IPS-18a (cell line): Measurements from ENCODE around the gene ZBTB7C.

Experiments used
- H3K27ac ChIP-seq: one replicate; pipeline ENCODE4 v1.5.1; 2013; ENCODE audit warnings: low read length
- H3K27me3 ChIP-seq: one replicate; pipeline ENCODE4 v1.6.1; 2013; ENCODE audit warnings: mild to moderate bottlenecking, low read length; ENCODE audit not compliant: control insufficient read depth, insufficient read depth
- H3K36me3 ChIP-seq: one replicate; pipeline ENCODE4 v1.6.1; 2013; ENCODE audit warnings: low read depth, low read length; ENCODE audit not compliant: control insufficient read depth
- H3K4me1 ChIP-seq: one replicate; pipeline ENCODE4 v1.6.1; 2013; ENCODE audit warnings: low read depth, low read length; ENCODE audit not compliant: control insufficient read depth
- H3K4me3 ChIP-seq: one replicate; pipeline ENCODE4 v1.5.1; 2013; ENCODE audit warnings: low read length
- H3K9ac ChIP-seq: one replicate; pipeline ENCODE4 v1.6.1; 2013; ENCODE audit warnings: mild to moderate bottlenecking, low read length, moderate library complexity
- H3K9me3 ChIP-seq: one replicate; pipeline ENCODE4 v1.6.1; 2013; ENCODE audit warnings: low read depth, low read length; ENCODE audit not compliant: control insufficient read depth

The ZBTB7C gene

DNA sequence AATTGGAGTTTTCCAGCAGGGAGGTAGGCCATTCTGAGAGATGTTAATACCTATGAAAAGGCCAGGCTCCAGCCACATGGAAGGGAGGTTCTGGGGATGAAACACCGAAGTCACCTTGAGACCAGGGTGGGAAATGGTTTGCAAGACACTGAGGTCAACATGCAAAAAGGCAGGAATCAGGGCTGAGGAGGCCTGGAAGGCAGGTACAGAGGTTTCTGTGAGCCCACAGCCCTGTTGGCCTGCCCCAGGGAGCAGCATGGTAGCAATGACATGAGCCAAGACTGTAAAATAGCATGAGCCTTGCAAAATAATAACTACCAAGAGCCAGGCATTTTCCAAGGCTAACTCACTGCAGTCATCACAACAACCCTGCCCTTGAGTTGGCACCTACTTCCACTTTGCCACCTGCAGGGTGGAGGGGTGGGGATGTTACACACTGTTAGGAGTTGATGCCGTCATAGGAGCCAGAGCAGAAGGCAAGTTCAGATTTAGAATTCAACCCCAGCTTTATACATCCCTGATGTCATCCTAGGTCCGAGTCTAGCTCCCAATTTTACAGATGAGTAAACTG, 61.3 kb downstream of the ZBTB7C start:
- Histone ChIP-seq H3K36me3 (no peaks in the 10 kb centered on the region), H3K9ac (no peak overlapping the region), H3K4me3 (no peak overlapping the region), H3K27me3 (no peaks in the 10 kb centered on the region), H3K9me3 (no peaks in the 10 kb centered on the region), H3K27ac (no peak overlapping the region), H3K4me1 (no peaks in the 10 kb centered on the region)

DNA sequence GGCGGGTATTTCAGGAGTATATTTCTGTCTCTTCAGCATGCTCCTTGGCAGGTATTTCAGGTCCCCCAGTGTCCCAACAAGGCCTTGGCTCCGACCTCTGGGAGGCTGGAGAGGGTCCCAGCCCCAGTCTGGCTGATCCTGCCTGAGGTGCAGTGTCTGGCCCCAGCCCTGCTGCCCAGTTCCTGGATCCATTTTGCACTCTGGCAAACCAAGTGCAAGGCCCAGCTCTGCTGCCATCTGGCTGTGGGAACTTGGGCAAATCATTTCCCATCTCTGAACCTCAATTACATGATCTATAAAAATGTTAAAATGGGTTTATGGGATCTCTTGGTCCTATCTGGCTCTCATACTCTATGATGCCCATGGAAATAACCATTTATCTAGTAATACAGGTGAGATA, 63.6 kb downstream of the ZBTB7C start:
- no peaks in the 10 kb centered on the region for H3K27me3 ChIP-seq
- no peaks in the 10 kb centered on the region for H3K9me3 ChIP-seq
- H3K4me1 ChIP-seq, result no peaks in the 10 kb centered on the region
- no peak overlapping the region for H3K4me3 ChIP-seq
- H3K27ac ChIP-seq, result no peak overlapping the region
- no peaks in the 10 kb centered on the region for H3K36me3 ChIP-seq
- H3K9ac ChIP-seq, result no peak overlapping the region

DNA sequence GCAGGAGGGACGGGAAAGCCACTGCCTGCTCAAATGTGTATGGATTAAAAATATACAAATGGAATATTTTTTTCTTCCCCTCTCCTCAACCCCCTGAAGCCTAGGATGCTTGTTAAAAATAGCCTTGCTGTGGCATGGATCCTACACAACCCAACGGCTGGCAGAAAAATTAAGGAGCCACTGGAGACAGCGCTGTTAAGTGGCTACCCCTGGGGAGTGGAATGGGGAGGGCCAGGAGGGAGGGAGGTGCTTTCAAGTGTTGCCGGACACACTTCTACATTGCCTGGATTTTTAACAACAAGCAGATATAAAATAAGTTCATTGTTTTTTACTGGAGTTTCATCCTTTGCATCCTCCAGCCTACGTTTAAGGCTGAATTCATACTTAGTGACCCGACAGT, 66.6 kb downstream of the ZBTB7C start:
- no peaks in the 10 kb centered on the region for H3K36me3 ChIP-seq
- H3K4me1 ChIP-seq, result no peaks in the 10 kb centered on the region
- no peak overlapping the region for H3K9ac ChIP-seq
- no peaks in the 10 kb centered on the region for H3K9me3 ChIP-seq
- no peak overlapping the region for H3K4me3 ChIP-seq
- H3K27me3 ChIP-seq, result no peaks in the 10 kb centered on the region
- H3K27ac ChIP-seq, result no peak overlapping the region

DNA sequence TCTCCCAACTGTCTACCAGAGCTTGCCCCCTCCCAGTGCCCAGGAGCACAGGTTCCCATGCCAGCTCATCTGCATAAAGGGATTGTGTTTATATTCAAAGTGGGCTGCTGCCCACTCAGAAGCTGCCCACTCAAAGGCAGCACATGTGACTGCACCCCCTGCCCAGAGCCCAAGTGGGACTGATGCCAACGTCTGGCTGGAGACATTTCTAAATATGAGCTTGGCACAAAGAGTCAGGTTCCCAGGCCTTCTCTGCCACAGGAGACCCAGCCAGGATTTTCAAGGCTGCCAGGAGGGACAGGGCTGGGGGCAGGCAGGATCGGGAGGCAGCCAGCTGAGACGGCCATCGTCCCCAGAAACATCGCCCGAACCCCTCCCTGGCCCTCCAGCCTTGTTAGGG, 67.1 kb downstream of the ZBTB7C start:
- Histone ChIP-seq H3K9ac (no peak overlapping the region), H3K4me1 (no peaks in the 10 kb centered on the region), H3K4me3 (no peak overlapping the region), H3K27me3 (no peaks in the 10 kb centered on the region), H3K27ac (no peak overlapping the region), H3K36me3 (no peaks in the 10 kb centered on the region), H3K9me3 (no peaks in the 10 kb centered on the region)

DNA sequence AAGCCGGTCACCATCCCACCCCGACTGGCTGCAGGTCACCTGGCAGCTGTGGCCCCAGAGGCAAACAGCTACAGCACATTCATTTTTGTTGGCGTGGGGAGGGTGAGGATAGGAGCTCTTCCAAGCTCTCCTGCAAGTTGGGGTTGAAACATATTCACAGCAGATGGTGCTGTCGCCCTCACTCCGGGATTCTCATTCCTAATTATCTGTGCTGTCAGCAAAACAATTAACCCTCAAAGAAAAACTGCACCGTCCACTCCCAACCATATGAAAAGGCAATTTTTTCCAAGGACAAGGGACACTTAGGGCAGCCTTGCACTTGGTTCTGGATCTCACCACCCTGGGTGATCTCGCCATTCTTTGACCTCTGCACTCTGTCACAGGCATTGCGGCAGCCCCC, 68.6 kb downstream of the ZBTB7C start:
- Histone ChIP-seq H3K27ac (no peak overlapping the region), H3K36me3 (no peaks in the 10 kb centered on the region), H3K4me3 (no peak overlapping the region), H3K27me3 (no peaks in the 10 kb centered on the region), H3K9ac (no peak overlapping the region), H3K4me1 (no peaks in the 10 kb centered on the region), H3K9me3 (no peaks in the 10 kb centered on the region)

DNA sequence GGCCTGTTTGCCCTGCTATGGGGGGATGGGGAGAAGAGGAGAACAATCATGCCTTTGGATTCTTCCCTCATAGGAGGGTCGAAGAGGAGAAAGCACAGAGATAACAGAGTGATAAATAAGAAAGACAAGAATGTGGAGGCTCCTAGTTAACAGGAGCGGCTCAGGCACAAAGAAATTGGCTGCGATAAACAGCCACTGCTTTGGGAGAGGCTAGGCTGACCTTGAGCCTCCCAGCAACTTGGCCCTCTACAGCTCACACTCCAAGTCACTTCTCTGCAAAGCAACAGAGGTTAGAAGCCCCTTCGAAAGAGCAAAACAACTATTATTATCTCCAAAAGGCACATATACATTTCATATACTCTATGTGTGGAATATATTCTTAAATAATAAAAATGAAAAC, 69.5 kb downstream of the ZBTB7C start:
- no peaks in the 10 kb centered on the region for H3K9me3 ChIP-seq
- no peak overlapping the region for H3K9ac ChIP-seq
- no peak overlapping the region for H3K27ac ChIP-seq
- H3K27me3 ChIP-seq, result no peaks in the 10 kb centered on the region
- no peaks in the 10 kb centered on the region for H3K4me1 ChIP-seq
- H3K4me3 ChIP-seq, result no peak overlapping the region
- H3K36me3 ChIP-seq, result no peaks in the 10 kb centered on the region

DNA sequence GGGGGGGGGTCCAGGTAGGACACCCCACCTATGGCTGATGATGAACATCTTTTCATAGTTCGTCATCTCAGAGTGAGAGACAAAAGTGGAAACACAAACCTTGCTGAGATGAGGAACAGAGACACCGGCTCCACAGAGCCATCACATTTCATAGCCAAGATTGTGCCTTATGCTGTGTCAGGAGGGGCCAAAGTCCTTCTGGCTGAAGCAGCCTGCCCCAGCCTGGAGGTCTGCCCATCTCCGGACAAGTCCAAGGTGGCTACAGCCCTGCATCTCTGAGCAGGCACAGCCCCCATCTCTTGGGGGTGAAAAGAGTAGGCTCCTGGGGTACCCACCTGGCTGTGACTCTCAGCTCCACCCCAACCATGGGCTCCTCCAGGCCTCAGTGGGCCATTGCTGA, 70.3 kb downstream of the ZBTB7C start:
- Histone ChIP-seq H3K27ac (no peak overlapping the region), H3K9me3 (no peaks in the 10 kb centered on the region), H3K27me3 (no peaks in the 10 kb centered on the region), H3K4me3 (no peak overlapping the region), H3K9ac (no peak overlapping the region), H3K4me1 (no peaks in the 10 kb centered on the region), H3K36me3 (no peaks in the 10 kb centered on the region)

DNA sequence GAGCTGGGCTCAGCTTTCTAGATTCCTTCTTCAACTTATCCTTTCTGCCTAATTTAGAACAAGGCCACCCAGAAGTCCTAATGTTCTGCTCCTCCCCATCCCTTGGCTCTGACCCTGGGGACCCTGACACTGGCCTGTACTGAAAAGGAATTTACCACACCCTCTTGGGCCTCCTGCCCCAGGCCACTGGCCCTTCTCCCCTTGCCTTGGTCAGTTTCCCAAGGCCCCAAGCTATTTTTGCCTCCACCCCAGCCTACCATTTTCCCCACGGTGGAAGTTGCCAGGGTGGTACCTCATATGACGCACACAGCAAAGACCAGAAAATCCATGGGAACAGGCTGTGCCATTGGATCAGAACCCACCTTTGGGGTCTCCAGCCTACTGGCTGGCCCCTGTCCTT, 72.1 kb downstream of the ZBTB7C start:
- Histone ChIP-seq H3K4me3 (no peak overlapping the region), H3K9me3 (no peaks in the 10 kb centered on the region), H3K36me3 (no peaks in the 10 kb centered on the region), H3K9ac (no peak overlapping the region), H3K27ac (no peak overlapping the region), H3K4me1 (peaks cover 3% of the 10 kb centered on the region), H3K27me3 (no peaks in the 10 kb centered on the region)

DNA sequence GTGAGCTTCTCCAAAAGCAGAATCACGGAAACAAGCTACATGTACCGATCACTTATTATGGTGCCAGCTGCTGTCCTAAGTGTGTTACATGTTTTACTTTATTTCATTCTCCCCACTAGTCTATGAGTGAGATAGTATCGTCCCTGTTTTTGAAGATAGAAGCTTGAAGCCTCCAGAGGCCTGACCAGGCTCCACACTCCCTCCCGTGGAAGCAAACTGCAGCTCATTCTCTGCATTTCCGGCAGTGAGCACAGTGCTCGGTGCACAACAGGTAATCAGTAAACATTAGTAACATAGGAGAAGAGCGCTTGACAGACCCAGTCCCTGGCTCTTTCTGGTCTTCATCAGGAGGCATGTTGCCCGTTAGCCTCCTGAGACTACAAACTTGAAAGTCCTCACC, 72.9 kb downstream of the ZBTB7C start:
- no peak overlapping the region for H3K27ac ChIP-seq
- no peak overlapping the region for H3K4me3 ChIP-seq
- H3K4me1 ChIP-seq, result peaks cover 3% of the 10 kb centered on the region
- no peaks in the 10 kb centered on the region for H3K36me3 ChIP-seq
- no peak overlapping the region for H3K9ac ChIP-seq
- no peaks in the 10 kb centered on the region for H3K27me3 ChIP-seq
- H3K9me3 ChIP-seq, result no peaks in the 10 kb centered on the region

DNA sequence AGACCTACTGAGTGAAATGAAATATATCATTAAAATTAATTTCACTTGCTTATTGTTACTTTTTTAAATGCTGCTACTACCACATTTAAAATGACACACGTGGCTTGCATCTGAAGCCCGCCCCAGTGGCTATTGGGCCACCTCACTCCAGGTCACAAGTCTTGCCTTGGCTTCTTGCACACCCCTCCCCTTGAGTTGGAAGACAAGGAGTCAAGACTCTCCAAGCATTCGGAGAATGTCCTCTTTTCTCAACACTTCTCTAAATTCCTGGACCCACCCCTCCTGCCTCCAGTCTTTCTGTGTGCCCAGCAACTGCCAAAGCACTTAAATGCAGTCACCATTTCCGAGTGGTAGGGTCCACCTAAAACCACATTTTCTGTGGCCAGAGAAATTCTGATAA, 73.4 kb downstream of the ZBTB7C start:
- Histone ChIP-seq H3K4me3 (no peak overlapping the region), H3K9me3 (no peaks in the 10 kb centered on the region), H3K36me3 (no peaks in the 10 kb centered on the region), H3K9ac (no peak overlapping the region), H3K27me3 (no peaks in the 10 kb centered on the region), H3K4me1 (peaks cover 3% of the 10 kb centered on the region), H3K27ac (no peak overlapping the region)

DNA sequence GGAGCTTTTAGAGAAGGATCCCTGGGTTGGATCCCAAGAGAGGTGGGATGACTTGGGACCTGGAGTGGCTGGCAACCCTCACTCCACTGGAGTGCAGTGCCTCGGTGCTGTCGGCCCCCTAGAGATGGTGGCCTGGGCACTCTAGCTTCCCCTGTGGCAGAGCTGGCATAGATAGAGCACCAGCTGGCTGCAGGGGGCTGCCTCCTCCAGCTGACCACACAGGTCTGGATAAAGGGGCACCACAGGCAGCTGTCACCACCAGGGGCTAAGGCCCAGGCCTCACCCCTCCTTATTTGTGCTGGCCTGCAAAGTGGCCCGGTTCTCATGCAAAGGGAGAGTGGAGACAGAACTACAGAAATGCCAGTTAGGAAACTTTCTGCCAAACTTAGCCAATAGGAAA, 74.3 kb downstream of the ZBTB7C start:
- Histone ChIP-seq H3K4me3 (no peak overlapping the region), H3K27ac (no peak overlapping the region), H3K27me3 (no peaks in the 10 kb centered on the region), H3K4me1 (peaks cover 3% of the 10 kb centered on the region), H3K9ac (no peak overlapping the region), H3K9me3 (no peaks in the 10 kb centered on the region), H3K36me3 (no peaks in the 10 kb centered on the region)

DNA sequence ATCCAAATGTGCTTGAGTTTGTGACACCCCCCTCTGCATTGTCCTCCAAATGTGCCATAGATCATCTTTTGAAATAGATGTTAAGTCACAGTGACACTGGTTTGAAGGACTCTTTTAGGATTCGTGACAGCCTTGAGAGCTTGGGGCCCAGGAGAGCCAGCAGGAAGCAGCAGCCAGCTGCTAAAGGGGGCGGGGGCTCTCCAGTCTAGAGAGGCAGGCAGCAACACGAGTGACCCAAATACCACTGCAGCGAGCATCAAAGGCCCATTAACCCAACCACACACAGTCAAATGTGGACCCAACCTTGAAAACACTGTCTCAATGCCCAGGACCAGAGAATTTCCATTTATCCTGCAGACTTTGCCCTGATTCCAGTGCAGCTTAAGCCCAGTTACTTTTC, 75.6 kb downstream of the ZBTB7C start:
- Histone ChIP-seq H3K27me3 (no peaks in the 10 kb centered on the region), H3K9me3 (no peaks in the 10 kb centered on the region), H3K36me3 (no peaks in the 10 kb centered on the region), H3K4me3 (no peak overlapping the region), H3K9ac (no peak overlapping the region), H3K4me1 (peaks cover 3% of the 10 kb centered on the region), H3K27ac (no peak overlapping the region)
